T-helper 1 cell (primary cell): ENCODE results near the gene ZNF14.
"Not testable (repeated sequence)": the region's sequence is repeated elsewhere in the genome, so short reads cannot be mapped to it uniquely, and the experiment has no call there.

ENCODE experiments used
- DNase-seq, 5 donors: peaks; one replicate each; pipeline ENCODE4 v3.0.0-alpha.2; 2012 to 2020

ZNF14 gene

DNA sequence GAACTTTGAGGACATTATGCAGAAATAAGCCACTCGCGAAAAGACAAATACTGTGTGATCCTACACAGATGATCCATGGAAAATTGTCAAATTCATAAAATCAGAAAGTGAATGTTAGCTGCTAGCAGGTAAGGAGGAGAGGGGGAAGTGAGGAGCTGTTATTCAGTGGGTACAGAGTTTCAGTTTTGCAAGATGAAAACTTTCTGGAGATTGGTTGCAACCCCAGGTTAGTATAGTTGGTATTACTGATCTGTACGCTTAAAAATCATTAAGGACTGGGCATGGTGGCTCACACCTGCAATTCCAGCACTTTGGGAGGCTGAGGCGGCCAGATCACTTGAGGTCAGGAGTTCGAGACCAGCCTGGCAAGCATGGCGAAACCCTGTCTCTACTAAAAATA, 46.3 kb downstream of the ZNF14 start:
- no peak for DNase-seq

DNA sequence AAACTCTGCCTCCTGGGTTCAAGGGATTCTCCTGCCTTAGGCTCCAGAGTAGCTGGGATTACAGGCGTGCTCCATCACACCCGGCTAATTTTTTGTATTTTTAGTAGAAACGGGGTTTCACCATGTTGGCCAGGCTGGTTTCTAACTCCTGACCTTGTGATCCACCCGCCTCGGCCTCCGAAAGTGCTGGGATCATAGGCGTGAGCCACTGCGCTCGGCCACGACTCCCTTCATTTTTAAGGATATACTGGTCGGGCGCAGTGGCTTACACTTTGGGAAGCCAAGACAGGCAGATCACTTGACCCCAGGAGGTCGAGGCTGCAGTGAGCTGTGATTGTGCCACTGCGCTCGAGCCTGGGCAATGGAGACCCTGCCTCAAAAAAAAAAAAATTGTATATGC, 46.8 kb downstream of the ZNF14 start:
- DNase-seq = not testable (repeated sequence)

DNA sequence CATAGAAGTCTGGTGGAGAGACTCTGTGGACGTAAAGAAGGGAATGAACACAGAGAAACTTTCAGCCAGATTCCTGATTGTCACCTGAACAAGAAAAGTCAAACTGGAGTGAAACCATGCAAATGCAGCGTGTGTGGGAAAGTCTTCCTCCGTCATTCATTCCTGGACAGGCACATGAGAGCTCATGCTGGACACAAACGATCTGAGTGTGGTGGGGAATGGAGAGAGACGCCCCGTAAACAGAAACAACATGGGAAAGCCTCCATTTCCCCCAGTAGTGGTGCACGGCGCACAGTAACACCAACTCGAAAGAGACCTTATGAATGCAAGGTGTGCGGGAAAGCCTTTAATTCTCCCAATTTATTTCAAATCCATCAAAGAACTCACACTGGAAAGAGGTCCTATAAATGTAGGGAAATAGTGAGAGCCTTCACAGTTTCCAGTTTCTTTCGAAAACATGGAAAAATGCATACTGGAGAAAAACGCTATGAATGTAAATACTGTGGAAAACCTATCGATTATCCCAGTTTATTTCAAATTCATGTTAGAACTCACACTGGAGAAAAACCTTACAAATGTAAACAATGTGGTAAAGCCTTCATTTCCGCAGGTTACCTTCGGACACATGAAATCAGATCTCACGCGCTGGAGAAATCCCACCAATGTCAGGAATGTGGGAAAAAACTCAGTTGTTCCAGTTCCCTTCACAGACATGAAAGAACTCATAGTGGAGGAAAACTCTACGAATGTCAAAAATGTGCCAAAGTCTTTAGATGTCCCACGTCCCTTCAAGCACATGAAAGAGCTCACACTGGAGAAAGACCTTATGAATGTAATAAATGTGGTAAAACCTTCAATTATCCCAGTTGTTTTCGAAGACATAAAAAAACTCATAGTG, 53.5 kb downstream of the ZNF14 start:
- no peak for DNase-seq

DNA sequence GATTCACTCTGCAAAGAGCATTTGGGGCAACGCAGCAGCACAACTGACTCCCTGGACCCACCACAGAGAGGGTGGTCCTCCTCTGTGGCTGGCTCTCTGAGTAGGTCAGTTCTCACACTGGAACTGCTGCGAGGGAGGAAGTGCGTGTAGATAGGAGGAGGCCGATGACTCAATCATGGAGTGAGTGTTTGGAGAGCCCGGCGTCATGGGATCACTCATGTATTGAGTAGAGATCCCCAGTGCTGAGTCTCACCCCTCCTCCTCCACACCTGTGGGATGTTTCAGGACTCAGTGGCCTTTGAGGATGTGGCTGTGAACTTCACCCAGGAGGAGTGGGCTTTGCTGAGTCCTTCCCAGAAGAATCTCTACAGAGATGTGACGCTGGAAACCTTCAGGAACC, 55.3 kb downstream of the ZNF14 start:
- no peak for DNase-seq

DNA sequence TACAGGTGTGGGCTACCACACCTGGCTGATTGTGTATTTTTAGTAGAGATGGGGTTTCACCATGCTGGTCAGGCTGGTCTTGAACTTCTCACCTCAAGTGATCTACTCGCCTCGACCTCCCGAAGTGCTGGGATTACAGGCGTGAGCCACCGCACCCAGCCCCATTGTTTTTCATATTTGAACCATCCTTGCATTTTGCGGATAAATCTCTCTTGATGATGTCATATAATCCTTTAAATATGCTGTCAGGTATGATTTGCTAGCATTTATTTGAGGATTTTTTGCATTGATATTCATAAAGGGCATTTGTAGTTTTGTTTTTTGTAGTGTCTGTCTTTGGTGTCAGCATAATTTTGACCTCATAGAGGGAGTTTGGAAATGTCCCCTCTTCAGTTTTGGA, 58.6 kb downstream of the ZNF14 start:
- no peak for DNase-seq

DNA sequence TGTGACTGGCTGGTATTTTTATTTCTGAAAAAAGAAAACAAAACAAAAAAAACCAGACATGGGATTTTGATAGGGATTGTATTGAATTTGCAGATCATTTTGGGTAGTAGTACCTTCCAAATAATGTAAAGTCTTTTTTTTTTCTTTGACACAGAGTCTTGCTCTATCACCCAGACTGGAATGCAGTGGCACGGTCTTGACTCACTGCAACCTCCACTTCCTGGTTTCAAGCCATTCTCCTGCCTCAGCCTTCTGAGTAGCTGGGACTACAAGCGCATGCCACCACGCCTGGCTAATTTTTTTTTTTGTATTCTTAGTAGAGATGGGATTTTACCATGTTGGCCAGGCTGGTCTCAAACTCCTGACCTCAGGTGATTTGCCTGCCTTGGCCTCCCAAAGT, 60.1 kb downstream of the ZNF14 start:
- no peak for DNase-seq

DNA sequence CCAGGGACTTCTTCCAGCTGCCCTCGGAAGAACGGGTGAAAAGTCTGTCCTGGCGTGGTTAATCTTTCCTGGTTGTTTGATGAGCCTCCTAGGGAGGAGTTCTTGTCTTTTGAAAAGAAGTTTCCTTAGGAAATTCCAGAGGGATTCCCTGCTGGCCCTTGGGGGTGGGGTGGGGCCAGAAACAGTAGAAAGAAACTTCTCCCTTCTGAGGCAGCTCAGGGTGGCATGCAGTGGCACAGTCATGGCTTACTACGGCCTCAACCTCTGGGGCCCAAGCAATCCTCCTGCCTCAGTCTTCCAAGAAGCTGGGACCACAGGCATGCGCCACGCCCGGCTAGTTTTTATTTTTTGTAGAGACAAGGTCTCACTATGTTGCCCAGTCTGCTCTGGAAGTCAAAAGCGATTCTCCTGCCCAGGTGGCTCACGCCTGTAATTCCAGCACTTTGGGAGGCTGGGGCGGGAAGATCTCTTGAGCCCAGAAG, 62.8 kb downstream of the ZNF14 start:
- DNase-seq = no peak

DNA sequence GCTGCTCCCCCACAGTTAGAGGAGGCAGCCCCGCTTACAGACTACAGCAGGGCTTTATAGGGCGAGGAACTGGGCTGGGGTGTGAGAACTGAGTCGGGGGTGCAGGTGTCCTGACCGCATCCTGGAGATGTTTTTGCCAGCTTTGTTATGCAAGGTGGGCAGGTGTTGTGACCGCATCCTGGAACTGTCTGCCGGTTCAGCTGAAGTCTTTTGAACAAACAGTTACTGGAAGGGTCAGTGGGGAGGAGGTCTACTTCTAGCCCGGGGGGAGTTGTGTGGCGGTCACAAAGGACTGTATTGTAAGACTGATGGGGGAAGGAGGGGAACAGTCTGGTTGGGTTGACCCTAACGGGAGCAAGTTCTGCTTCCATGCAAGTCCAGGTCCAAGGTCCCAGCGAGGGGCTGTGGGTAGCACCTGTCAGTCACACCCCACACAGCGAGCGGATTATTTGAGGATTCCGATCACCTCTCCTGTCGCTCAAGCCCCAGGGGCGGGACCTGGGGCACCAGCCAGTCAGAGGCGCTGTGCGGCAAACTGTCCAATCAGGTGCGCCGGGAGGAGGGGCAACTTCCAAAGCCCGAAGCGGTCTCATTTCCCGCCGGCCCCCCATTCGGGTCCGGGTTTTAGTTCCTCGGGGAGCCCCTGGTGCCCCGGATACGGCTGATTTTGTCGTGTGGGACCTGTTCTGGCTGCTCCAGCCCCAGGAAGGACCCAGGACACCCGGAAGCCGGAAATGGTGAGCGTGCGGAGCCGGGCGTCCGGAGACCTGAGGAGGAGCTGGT, 64.5 kb downstream of the ZNF14 start, which contains the start of gene ZNF101:
ZNF101 (plus strand) TSS at position 610 of the 783 bp plus-strand sequence; CDS start at position 735, 125 bp downstream.
- DNase-seq = peak; percentile 87 to 98 (median 89)

DNA sequence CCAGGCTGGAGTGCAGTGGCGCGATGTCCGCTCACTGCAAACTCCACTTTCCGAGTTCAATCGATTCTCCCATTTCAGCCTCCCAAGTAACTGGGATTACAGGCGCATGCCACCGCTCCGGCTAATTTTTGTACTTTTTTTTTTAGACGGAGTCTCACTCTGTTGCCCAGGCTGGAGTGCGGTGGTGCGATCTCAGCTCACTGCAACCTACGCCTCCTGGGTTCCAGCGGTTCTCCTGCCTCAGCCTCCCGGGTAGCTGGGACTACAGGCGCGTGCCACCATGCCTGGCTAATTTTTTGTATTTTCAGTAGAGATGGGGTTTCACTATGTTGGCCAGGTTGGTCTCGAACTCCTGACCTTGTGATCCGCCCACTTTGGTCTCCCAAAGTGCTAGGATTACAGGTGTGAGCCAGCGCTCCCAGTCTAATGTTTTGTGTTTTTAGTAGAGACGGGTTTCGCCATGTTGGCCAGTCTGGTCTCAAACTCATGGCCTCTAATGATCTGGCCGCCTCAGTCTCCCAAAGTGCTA, 67.4 kb downstream of the ZNF14 start:
- not testable (repeated sequence) for DNase-seq

DNA sequence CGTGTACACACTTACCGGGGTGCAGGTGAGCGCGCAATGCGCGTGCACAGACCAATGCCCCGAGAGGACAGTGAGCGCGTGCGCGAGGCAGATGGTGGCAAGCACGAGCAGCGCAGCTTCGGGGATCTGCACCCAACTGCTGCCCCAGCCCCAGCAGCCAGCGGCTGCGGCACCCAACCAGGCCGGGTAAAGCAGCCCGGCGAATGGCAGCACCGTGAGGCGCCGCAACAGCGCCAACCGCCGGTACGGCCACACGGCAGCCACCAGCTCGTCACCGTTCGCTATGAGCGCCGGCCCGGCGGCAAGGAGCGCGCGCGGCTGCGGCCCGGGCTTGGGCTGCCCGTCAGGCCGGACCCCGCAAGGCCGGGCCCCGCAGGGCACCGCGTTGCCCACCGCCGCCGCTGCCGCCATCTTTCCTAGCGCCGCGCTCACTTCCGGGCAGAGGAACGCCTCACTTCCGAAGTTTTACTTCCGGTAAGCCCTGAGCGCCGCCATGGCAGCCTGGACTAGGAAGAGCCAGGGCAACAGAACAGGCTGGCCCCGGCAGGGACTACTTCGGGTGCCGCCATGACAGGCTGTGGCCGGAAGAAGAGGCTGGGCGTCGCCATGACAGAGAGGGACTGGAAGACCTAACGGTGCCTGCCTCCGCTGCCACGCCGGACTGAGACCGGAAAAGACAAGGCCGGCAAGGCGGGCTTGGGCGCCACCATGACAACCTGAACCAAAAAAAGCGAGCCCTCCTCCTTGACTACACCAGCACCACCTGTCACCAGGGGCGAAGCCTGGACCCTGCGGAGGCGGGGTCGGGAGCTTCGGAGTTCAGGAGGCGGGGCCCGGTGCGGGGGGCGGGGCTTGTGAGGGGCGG, 69.4 kb downstream of the ZNF14 start, which contains the start of gene ATP13A1:
ATP13A1 (minus strand) TSS at position 421 of the 865 bp plus-strand sequence; CDS start at position 411, 10 bp downstream.
- peak; percentile 91 to 98 (median 92) for DNase-seq

DNA sequence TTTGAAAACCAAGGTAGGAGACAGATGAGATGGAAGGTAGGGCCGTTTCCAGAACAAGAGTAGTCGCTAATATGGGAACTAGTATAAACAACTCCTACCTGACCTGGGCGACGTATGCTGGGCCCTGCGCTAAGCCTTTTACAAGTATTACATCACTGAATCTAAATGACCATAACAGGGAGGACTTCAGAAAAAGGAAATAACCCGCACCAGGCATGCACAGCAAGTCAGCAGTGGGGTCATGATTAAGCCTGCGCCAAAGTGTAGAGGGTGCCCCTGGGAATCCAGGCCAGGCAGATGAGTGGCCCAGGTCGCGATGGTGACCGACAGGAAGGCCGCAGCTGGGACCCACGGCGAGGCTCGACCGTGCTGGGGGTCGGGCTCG, 70.0 kb downstream of the ZNF14 start:
- DNase-seq = no peak

DNA sequence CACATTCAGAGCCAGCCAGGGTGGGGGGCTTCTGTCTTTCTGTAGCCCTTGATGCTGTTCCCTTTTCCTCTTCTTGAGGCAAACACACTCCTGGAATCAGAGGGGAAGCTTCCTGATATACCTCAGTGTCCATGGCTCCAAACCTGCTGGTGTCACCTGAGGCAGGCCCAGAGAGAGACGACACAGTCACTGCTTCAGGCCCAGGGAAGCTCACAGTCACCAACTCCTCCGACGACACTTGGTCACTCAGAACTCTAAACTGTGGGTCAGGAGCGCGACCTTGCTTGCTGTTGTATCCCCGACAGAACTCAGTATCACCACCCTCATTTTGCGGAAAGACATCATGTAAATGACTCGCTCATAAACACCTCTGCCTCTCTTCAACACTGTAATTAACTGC, 70.6 kb downstream of the ZNF14 start:
- DNase-seq = no peak

DNA sequence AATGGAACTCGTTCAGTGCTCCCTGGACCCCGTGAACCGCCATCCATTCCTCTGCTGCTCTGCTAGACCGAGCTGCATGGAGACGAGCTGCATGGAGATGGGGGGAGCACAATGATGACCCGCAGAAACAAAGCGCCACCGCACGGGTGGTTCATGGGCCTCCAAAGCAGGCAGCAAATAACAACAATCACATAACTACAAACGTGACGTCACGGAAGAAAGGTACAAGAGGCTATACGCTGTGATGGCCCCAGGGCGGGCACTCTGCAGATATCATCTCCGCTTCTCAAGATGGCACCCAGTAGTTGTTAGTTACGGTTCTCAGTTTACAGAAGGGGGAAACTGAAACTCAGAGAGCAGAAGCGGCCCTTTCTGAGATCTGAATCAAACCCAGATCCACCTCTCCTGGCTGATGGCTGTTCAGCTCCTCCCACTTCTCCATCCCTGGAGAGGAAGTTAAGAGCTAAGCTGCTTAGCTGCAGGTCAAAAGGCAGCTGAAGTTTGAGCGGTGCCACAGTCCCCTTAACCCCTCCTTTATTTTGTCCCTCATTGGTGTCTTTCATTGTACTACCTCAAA, 71.1 kb downstream of the ZNF14 start:
- DNase-seq = peak in 3 of 5 donors; percentile 46 to 87 (median 50)

DNA sequence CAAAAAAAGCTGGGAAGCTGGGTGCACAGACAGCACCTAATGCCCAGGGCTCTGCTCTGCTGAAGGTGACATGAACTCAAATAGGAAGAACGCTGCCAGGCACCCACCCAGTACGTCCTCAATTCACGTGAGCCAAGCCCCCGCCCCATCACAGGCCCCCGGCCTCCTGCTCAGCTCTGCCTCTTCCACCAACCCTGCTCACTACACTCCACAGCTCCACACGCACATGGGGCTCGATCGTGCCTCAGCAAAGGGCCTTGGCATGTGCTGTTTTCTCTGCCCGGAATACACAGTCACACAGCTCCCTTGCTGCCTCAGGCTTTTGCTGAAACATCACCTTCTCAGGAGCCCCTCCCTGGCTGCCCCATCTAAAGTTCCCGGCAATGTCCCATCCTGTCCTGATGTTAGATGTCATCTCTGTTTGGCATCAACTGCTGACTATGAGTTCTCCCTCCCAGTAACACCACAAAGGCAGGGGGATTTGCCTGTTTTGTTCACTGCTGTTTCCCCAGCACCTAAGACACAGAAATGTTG, 71.7 kb downstream of the ZNF14 start:
- no peak for DNase-seq
